ENCODE data around the gene SND1. TPM values are rescaled to one million over a fixed set of nuclear protein-coding genes. Genes with fewer than 3 reads are reported as not detected.

SND1 gene
- total and polyA plus RNA-seq, 2 donors (not counting 1 experiment from before 2014, with no cell fraction given) = 137 to 174 TPM

DNA sequence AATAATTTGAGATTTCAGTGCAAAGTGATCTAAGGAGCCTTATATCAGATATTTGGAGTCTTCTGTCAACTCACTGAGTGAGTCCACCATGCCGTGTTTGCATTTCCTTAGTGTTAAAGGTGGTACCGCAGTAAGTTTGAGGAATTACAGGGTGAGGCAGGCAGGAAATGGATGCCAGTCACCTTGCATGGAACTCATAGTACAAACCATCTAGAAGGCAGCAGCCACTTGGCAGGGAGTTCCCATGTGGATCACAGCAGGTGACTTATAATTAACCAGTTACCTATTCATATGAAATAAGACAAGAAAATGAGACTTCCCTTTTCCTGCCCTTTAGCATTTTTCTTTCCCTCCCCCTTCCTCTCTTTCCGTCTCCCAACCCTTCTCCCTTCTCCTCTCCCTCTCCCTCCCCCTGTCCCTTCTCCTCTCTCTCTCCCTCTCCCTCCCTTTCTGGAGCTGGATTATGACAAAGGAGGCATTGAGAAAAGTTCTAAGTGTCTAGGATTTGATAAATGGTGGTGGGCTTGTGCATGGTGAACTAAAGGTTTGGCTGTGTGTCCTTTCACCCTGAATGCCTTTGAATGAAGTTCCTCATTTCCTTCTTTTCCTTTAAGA, 285.2 kb downstream of the SND1 start:
- no peaks in the 10 kb centered on the region for H3K9me3 ChIP-seq (ENCODE audit: control insufficient read depth, insufficient read depth, low read depth, low read length)
- no peaks in the 10 kb centered on the region for H3K79me2 ChIP-seq (ENCODE audit: control insufficient read depth, insufficient read depth, low read length)
- H3K9ac ChIP-seq (ENCODE audit: insufficient read depth, low read length) = no peak overlapping the region
- H3K36me3 ChIP-seq (ENCODE audit: control insufficient read depth, insufficient read depth, low read length) = no peaks in the 10 kb centered on the region
- peaks cover 8% of the 10 kb centered on the region for H3K4me1 ChIP-seq (ENCODE audit: control insufficient read depth, extremely low read depth, insufficient read depth, low read length)
- H2AFZ ChIP-seq (ENCODE audit: low read length) = no peak overlapping the region
- no peak overlapping the region for H3K27ac ChIP-seq (ENCODE audit: insufficient read depth, low read length)
- no peaks in the 10 kb centered on the region for H3K27me3 ChIP-seq (ENCODE audit: control insufficient read depth, insufficient read depth, low read length)
- H4K20me1 ChIP-seq (ENCODE audit: control insufficient read depth, extremely low read depth, insufficient read depth, low read length) = no peaks in the 10 kb centered on the region
- no peak overlapping the region for H3K4me3 ChIP-seq (replicated peaks in 1 of 4; ENCODE audit: control extremely low read depth in 1 of 4, insufficient read depth in 1 of 4, low read depth in 3 of 4, low read length in 4 of 4)
- no peak for TF ChIP-seq EZH2 (IDR thresholded peaks at IDR 0.05; ENCODE audit: low read length, missing control alignments)
- TF ChIP-seq, protein P1, sequence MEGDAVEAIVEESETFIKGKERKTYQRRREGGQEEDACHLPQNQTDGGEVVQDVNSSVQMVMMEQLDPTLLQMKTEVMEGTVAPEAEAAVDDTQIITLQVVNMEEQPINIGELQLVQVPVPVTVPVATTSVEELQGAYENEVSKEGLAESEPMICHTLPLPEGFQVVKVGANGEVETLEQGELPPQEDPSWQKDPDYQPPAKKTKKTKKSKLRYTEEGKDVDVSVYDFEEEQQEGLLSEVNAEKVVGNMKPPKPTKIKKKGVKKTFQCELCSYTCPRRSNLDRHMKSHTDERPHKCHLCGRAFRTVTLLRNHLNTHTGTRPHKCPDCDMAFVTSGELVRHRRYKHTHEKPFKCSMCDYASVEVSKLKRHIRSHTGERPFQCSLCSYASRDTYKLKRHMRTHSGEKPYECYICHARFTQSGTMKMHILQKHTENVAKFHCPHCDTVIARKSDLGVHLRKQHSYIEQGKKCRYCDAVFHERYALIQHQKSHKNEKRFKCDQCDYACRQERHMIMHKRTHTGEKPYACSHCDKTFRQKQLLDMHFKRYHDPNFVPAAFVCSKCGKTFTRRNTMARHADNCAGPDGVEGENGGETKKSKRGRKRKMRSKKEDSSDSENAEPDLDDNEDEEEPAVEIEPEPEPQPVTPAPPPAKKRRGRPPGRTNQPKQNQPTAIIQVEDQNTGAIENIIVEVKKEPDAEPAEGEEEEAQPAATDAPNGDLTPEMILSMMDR (conservative IDR thresholded peaks at IDR 0.05 in 1 of 2, IDR thresholded peaks at IDR 0.05 in 1 of 2; ENCODE audit: low read depth in 1 of 2, low read length in 2 of 2) = no peak
- no peak overlapping the region for H3K4me2 ChIP-seq (ENCODE audit: extremely low read depth, insufficient read depth, low read length)
- DNase-seq (ENCODE audit: low read depth in 2 of 2) = no peak

DNA sequence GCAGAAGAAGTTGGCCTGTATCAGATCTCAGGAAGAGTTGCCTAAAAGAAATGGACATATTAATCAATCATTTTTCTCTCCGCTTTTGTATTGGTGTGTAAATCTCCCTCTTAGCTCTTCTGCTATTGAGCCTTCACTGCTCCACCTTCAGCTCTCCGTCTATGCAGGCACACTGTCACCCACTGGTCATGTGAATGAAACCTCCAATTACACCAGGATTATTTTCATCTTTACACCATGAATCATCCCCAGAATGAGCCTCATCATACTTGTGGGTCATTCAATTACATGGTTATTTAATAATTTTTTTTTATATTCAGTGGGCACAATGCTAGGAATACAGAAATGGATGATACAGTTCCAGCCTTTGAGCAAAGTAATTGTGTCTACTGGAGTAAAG, 286.6 kb downstream of the SND1 start:
- TF ChIP-seq, protein P1 (conservative IDR thresholded peaks at IDR 0.05 in 1 of 2, IDR thresholded peaks at IDR 0.05 in 1 of 2; ENCODE audit: low read depth in 1 of 2, low read length in 2 of 2) = peak in 1 of 2 donors; percentile 17
- no peak for TF ChIP-seq EZH2 (IDR thresholded peaks at IDR 0.05; ENCODE audit: low read length, missing control alignments)
- Histone ChIP-seq H2AFZ (ENCODE audit: low read length) (no peak overlapping the region), H3K36me3 (ENCODE audit: control insufficient read depth, insufficient read depth, low read length) (no peaks in the 10 kb centered on the region), H4K20me1 (ENCODE audit: control insufficient read depth, extremely low read depth, insufficient read depth, low read length) (no peaks in the 10 kb centered on the region), H3K9ac (ENCODE audit: insufficient read depth, low read length) (no peak overlapping the region), H3K4me1 (ENCODE audit: control insufficient read depth, extremely low read depth, insufficient read depth, low read length) (peaks cover 8% of the 10 kb centered on the region), H3K4me2 (ENCODE audit: extremely low read depth, insufficient read depth, low read length) (peak overlapping the region; percentile 15), H3K4me3 (replicated peaks in 1 of 4; ENCODE audit: control extremely low read depth in 1 of 4, insufficient read depth in 1 of 4, low read depth in 3 of 4, low read length in 4 of 4) (no peak overlapping the region), H3K27ac (ENCODE audit: insufficient read depth, low read length) (peak overlapping the region; percentile 54), H3K79me2 (ENCODE audit: control insufficient read depth, insufficient read depth, low read length) (no peaks in the 10 kb centered on the region), H3K9me3 (ENCODE audit: control insufficient read depth, insufficient read depth, low read depth, low read length) (no peaks in the 10 kb centered on the region), H3K27me3 (ENCODE audit: control insufficient read depth, insufficient read depth, low read length) (no peaks in the 10 kb centered on the region)
- DNase-seq (ENCODE audit: low read depth in 2 of 2) = peak; percentile 76 to 89

DNA sequence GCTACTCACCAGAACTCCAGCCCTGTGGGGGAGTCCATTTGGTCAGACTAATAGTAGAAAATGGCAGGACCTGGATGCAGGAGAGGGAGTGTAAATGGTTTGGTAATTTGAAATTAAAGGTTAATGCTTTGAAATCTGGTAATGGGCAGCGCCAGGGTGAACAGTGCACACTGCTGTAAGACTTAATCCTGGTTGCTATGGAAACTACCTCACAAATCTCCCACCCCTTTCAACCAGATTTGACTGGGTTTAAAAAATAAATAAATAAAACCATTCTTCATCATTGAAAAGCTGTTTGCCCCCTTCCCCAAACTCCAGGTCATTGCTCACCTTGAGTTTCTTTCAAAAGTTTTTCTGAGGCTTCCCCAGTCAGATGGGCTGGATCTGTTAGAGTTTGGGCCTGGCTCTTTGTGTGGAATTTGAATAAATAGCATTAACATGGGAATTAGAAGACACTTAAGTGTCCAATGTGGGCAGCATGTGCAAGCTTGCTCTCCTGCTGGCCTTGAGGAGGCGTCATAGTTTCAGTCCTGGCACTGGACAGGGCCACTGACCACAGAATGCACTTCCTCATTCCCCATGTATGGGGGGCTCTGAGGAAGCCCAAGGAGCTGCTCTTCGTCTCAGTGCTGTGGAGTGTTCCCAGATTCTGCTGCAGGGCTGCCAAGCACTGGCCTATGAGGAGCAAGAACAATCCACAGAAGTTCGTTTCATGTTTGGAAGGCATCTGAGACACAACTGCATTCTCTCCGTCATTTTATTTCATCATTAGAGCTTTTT, 288.6 kb downstream of the SND1 start:
- Histone ChIP-seq H3K27ac (ENCODE audit: insufficient read depth, low read length) (no peak overlapping the region), H3K9ac (ENCODE audit: insufficient read depth, low read length) (no peak overlapping the region), H3K79me2 (ENCODE audit: control insufficient read depth, insufficient read depth, low read length) (no peaks in the 10 kb centered on the region), H3K4me3 (replicated peaks in 1 of 4; ENCODE audit: control extremely low read depth in 1 of 4, insufficient read depth in 1 of 4, low read depth in 3 of 4, low read length in 4 of 4) (no peak overlapping the region), H3K4me2 (ENCODE audit: extremely low read depth, insufficient read depth, low read length) (no peak overlapping the region), H3K4me1 (ENCODE audit: control insufficient read depth, extremely low read depth, insufficient read depth, low read length) (peaks cover 8% of the 10 kb centered on the region), H2AFZ (ENCODE audit: low read length) (no peak overlapping the region), H3K27me3 (ENCODE audit: control insufficient read depth, insufficient read depth, low read length) (no peaks in the 10 kb centered on the region), H3K9me3 (ENCODE audit: control insufficient read depth, insufficient read depth, low read depth, low read length) (no peaks in the 10 kb centered on the region), H3K36me3 (ENCODE audit: control insufficient read depth, insufficient read depth, low read length) (no peaks in the 10 kb centered on the region), H4K20me1 (ENCODE audit: control insufficient read depth, extremely low read depth, insufficient read depth, low read length) (no peaks in the 10 kb centered on the region)
- DNase-seq (ENCODE audit: low read depth in 2 of 2) = peak in 1 of 2 donors; percentile 63
- TF ChIP-seq EZH2 (IDR thresholded peaks at IDR 0.05; ENCODE audit: low read length, missing control alignments) = no peak
- TF ChIP-seq, protein P1 (conservative IDR thresholded peaks at IDR 0.05 in 1 of 2, IDR thresholded peaks at IDR 0.05 in 1 of 2; ENCODE audit: low read depth in 1 of 2, low read length in 2 of 2) = no peak
